Stimulated activated CD4-positive, alpha-beta T cell treated with anti-CD3 and anti-CD28 coated beads, Interleukin-2, amount 100 ng/mL, for 48 hours (primary cell): ENCODE data around the gene OXLD1.

Source experiments
- DNase-seq, 2 donors: peaks; one replicate each; pipeline ENCODE4 v3.0.0-alpha.2; 2020

Gene OXLD1

GRCh38 chr17:81666342-81667191, at the start of gene OXLD1, which contains the start of gene CCDC137:
OXLD1 (minus strand) TSS chr17:81666605; CDS start chr17:81666577, 28 bp downstream.
CCDC137 (plus strand) TSS chr17:81666737; CDS start chr17:81666767, 30 bp downstream.
- DNase-seq = peak; percentile 90

GRCh38 chr17:81715107-81715871, 48.9 kb upstream of the OXLD1 start:
- DNase-seq = no peak

- no peak for DNase-seq
These were observed 48.2 kb upstream of the OXLD1 start for GRCh38 chr17:81714412-81715106.

- no peak for DNase-seq
These were observed 47.4 kb upstream of the OXLD1 start for GRCh38 chr17:81713556-81714411.

- no peak for DNase-seq
These were observed 46.7 kb upstream of the OXLD1 start for GRCh38 chr17:81713004-81713555.

- DNase-seq = peak in 1 of 2 donors; percentile 20
These were observed 46.1 kb upstream of the OXLD1 start for GRCh38 chr17:81712468-81713003.

GRCh38 chr17:81711814-81712467, 45.5 kb upstream of the OXLD1 start, which contains the start of gene SLC25A10:
SLC25A10 (plus strand) TSS chr17:81712284; CDS start chr17:81712427, 143 bp downstream.
- DNase-seq = peak; percentile 74 to 79

GRCh38 chr17:81710514-81711308, 44.3 kb upstream of the OXLD1 start:
- DNase-seq = no peak

GRCh38 chr17:81708739-81709185, 42.4 kb upstream of the OXLD1 start:
- no peak for DNase-seq

- no peak for DNase-seq
These were observed 41.6 kb upstream of the OXLD1 start for GRCh38 chr17:81707725-81708646.

- no peak for DNase-seq
These were observed 40.6 kb upstream of the OXLD1 start for GRCh38 chr17:81706757-81707624.

- no peak for DNase-seq
These were observed 39.8 kb upstream of the OXLD1 start for GRCh38 chr17:81706232-81706611.

- DNase-seq = no peak
These were observed 39.3 kb upstream of the OXLD1 start for GRCh38 chr17:81705518-81706231.

GRCh38 chr17:81703747-81704654, 37.6 kb upstream of the OXLD1 start:
- DNase-seq = no peak

- DNase-seq = peak; percentile 86 to 89
These were observed 36.7 kb upstream of the OXLD1 start, which contains the start of gene MRPL12 for GRCh38 chr17:81702934-81703746. MRPL12 (plus strand) TSS chr17:81703367; CDS start chr17:81703502, 135 bp downstream.
